OCI-LY3 (cell line): ENCODE measurements around the gene ADAMTSL5.

ENCODE experiments used
- EZH2phosphoT487 ChIP-seq: fragments of 200-600 bp; shearing (Covaris generic); IDR thresholded peaks from 2 replicates; pipeline ENCODE4 v1.6.1; 2018; ENCODE audit warnings: antibody characterized with exemption, mixed run types, low read depth
- TF ChIP-seq, protein P1 (sequence below): fragments of 200-600, 300-600 bp; sonication (generic); IDR thresholded peaks from 2 replicates; pipeline ENCODE4 v1.5.1; 2014; ENCODE audit warnings: antibody characterized with exemption, low read length, low read depth

- TF ChIP-seq, protein P1, sequence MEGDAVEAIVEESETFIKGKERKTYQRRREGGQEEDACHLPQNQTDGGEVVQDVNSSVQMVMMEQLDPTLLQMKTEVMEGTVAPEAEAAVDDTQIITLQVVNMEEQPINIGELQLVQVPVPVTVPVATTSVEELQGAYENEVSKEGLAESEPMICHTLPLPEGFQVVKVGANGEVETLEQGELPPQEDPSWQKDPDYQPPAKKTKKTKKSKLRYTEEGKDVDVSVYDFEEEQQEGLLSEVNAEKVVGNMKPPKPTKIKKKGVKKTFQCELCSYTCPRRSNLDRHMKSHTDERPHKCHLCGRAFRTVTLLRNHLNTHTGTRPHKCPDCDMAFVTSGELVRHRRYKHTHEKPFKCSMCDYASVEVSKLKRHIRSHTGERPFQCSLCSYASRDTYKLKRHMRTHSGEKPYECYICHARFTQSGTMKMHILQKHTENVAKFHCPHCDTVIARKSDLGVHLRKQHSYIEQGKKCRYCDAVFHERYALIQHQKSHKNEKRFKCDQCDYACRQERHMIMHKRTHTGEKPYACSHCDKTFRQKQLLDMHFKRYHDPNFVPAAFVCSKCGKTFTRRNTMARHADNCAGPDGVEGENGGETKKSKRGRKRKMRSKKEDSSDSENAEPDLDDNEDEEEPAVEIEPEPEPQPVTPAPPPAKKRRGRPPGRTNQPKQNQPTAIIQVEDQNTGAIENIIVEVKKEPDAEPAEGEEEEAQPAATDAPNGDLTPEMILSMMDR, result no peak
- no peak for TF ChIP-seq EZH2phosphoT487
Measured at GRCh38 chr19:1520203-1520780, 7.5 kb upstream of the ADAMTSL5 start.
